PC-3 (cell line): ENCODE measurements around the gene GNB1. TPM values are rescaled to one million over a fixed set of nuclear protein-coding genes. Genes with fewer than 3 reads are reported as not detected.
A peak's percentile ranks its signal among the peaks of the same experiment; 100 is the strongest.

Source experiments
- ATAC-seq: fragments of 200-7000 bp; cut with Tn5 transposase; 2 replicates; pipeline ENCODE4 v1.9.1; 2020; ENCODE audit warnings: mild to moderate bottlenecking, moderate library complexity
- BruUV-seq: library from RNA; stranded (reverse); fragments of 400-500 nt; replicated peaks from 2 replicates; lab custom pipeline; 2021; lab: Mats Ljungman, UMichigan
- CTCF ChIA-PET: fragments of 300-600 bp; sonication (Branson Sonifier 250); formaldehyde crosslinking; loops from one replicate; lab custom pipeline; 2022; ENCODE audit warnings: antibody characterized with exemption; lab: Charles Lee
- POLR2A ChIA-PET: fragments of 300-600 bp; sonication (Branson Sonifier 250); formaldehyde crosslinking; loops from one replicate; lab custom pipeline; 2022; ENCODE audit warnings: antibody characterized with exemption; ENCODE audit not compliant: unreplicated experiment; lab: Charles Lee
- DNase-seq: peaks from one replicate; pipeline ENCODE4 v3.0.0-alpha.2; 2015
- H2AFZ ChIP-seq: fragments of 300-600 bp; sonication (generic); 2 replicates; pipeline ENCODE4 v1.6.0; 2016; ENCODE audit warnings: antibody characterized with exemption, low read length
- H3F3A ChIP-seq: fragments of 300-600 bp; sonication (generic); one replicate; pipeline ENCODE4 v1.6.0; 2017; ENCODE audit warnings: antibody characterized with exemption, low read length, control low read depth, mild to moderate bottlenecking; ENCODE audit not compliant: unreplicated experiment
- H3K27ac ChIP-seq: fragments of 300-600 bp; sonication (generic); 2 replicates; pipeline ENCODE4 v1.5.1; 2016; ENCODE audit warnings: mild to moderate bottlenecking, low read length
- H3K27me3 ChIP-seq: fragments of 300-600 bp; sonication (generic); 2 replicates; pipeline ENCODE4 v1.6.1; 2016; ENCODE audit warnings: low read length, mixed read lengths
- H3K36me3 ChIP-seq: fragments of 300-600 bp; sonication (generic); 2 replicates; pipeline ENCODE4 v1.6.1; 2016; ENCODE audit warnings: low read depth, mixed run types, low read length, mixed read lengths
- H3K4me1 ChIP-seq: fragments of 300-600 bp; sonication (generic); 2 replicates; pipeline ENCODE4 v1.5.1; 2016; ENCODE audit warnings: low read length; ENCODE audit not compliant: insufficient read depth
- H3K4me2 ChIP-seq: fragments of 300-600 bp; sonication (generic); 2 replicates; pipeline ENCODE4 v1.6.0; 2016; ENCODE audit warnings: low read length
- H3K4me3 ChIP-seq: fragments of 300-600 bp; sonication (generic); 2 replicates; pipeline ENCODE4 v1.5.1; 2016; ENCODE audit warnings: mild to moderate bottlenecking, low read length, mixed read lengths
- H3K79me2 ChIP-seq: fragments of 300-600 bp; sonication (generic); 2 replicates; pipeline ENCODE4 v1.6.1; 2017; ENCODE audit warnings: low read length, mixed read lengths
- H3K9ac ChIP-seq: fragments of 300-600 bp; sonication (generic); 2 replicates; pipeline ENCODE4 v1.6.0; 2016; ENCODE audit warnings: mild to moderate bottlenecking, low read length
- H3K9me2 ChIP-seq: fragments of 300-600 bp; sonication (generic); replicated peaks from 2 replicates; pipeline ENCODE4 v1.6.1; 2016; ENCODE audit warnings: mixed run types, low read length, mixed read lengths
- H3K9me3 ChIP-seq: fragments of 300-600 bp; sonication (generic); 2 replicates; pipeline ENCODE4 v1.6.1; 2016; ENCODE audit warnings: low read length, mixed read lengths
- H4K20me1 ChIP-seq: fragments of 300-600 bp; sonication (generic); 2 replicates; pipeline ENCODE4 v1.6.1; 2016; ENCODE audit warnings: low read length, mixed read lengths
- EZH2 ChIP-seq: fragments of 300-600 bp; sonication (generic); IDR thresholded peaks from one replicate; pipeline ENCODE4 v1.6.1; 2017; ENCODE audit warnings: antibody characterized with exemption, mild to moderate bottlenecking, low read length; ENCODE audit not compliant: unreplicated experiment
- EZH2phosphoT487 ChIP-seq: fragments of 300-600 bp; sonication (generic); IDR thresholded peaks from 2 replicates; pipeline ENCODE4 v1.6.1; 2018; ENCODE audit warnings: mild to moderate bottlenecking, antibody characterized with exemption, low read length, borderline replicate concordance
- intact Hi-C: fragments of 100-400 bp; cut with micrococcal nuclease; formaldehyde crosslinking; loops from 2 replicates; pipeline ENCODE4 v1.9.0; 2023
- total RNA-seq: library from RNA; depleted of rRNA; stranded (reverse); fragments of >200 nt; gene quantifications from 2 replicates; pipeline ENCODE4 v1.2.3, GENCODE V29; 2014
- TF ChIP-seq, protein P1 (sequence below): fragments of 300-600 bp; sonication (generic); conservative IDR thresholded peaks from 2 replicates; pipeline ENCODE4 v1.5.1; 2017; ENCODE audit warnings: antibody characterized with exemption, low read depth, mild to moderate bottlenecking, low read length

The GNB1 gene
- total RNA-seq, 1 experiment from 2014 or later: 125 TPM

DNA sequence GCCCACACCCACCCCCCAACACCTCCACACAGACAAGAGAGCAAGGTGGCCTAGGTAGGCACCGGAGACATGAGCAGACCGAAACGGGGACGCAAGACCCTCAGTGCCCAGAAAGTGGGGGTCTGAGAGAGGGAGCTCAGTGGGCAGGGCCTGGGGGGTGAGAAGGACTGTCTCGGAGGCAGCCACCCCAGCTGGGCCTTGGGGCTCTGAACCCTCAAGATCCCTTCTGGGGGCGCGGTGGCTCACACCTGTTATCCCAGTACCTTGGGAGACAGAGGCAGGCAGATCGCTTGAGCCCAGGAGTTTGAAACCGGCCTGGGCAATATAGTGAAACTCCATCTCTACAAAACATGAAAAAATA, 9.1 kb upstream of the GNB1 start:
- peaks cover 4% of the 10 kb centered on the region for H3K4me1 ChIP-seq
- no peaks in the 10 kb centered on the region for H3K9me3 ChIP-seq
- no peaks in the 10 kb centered on the region for H3K36me3 ChIP-seq
- no peaks in the 10 kb centered on the region for H3K79me2 ChIP-seq
- H4K20me1 ChIP-seq: no peaks in the 10 kb centered on the region
- DNase-seq (no peak), ATAC-seq (no peak)
- no TSS peak for BruUV-seq
- no peak overlapping the region for H3K4me2 ChIP-seq
- no peaks in the 10 kb centered on the region for H3F3A ChIP-seq
- POLR2A ChIA-PET: no interaction called here
- no peak overlapping the region for H2AFZ ChIP-seq
- H3K27ac ChIP-seq: no peak overlapping the region
- no peak overlapping the region for H3K4me3 ChIP-seq
- TF ChIP-seq, protein P1, sequence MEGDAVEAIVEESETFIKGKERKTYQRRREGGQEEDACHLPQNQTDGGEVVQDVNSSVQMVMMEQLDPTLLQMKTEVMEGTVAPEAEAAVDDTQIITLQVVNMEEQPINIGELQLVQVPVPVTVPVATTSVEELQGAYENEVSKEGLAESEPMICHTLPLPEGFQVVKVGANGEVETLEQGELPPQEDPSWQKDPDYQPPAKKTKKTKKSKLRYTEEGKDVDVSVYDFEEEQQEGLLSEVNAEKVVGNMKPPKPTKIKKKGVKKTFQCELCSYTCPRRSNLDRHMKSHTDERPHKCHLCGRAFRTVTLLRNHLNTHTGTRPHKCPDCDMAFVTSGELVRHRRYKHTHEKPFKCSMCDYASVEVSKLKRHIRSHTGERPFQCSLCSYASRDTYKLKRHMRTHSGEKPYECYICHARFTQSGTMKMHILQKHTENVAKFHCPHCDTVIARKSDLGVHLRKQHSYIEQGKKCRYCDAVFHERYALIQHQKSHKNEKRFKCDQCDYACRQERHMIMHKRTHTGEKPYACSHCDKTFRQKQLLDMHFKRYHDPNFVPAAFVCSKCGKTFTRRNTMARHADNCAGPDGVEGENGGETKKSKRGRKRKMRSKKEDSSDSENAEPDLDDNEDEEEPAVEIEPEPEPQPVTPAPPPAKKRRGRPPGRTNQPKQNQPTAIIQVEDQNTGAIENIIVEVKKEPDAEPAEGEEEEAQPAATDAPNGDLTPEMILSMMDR: no peak
- TF ChIP-seq EZH2 (no peak), EZH2phosphoT487 (no peak)
- intact Hi-C loops: loop anchor here (10.0 kb wide), 1 partner anchor 215 kb away; no protein-coding TSS in a partner anchor
- no peaks in the 10 kb centered on the region for H3K27me3 ChIP-seq
- H3K9me2 ChIP-seq: no peaks in the 10 kb centered on the region
- CTCF ChIA-PET: interaction anchor here (1.2 kb wide), 1 partner anchor 9 kb away, joined by 4 read pairs; no protein-coding TSS in a partner anchor
- no peak overlapping the region for H3K9ac ChIP-seq

DNA sequence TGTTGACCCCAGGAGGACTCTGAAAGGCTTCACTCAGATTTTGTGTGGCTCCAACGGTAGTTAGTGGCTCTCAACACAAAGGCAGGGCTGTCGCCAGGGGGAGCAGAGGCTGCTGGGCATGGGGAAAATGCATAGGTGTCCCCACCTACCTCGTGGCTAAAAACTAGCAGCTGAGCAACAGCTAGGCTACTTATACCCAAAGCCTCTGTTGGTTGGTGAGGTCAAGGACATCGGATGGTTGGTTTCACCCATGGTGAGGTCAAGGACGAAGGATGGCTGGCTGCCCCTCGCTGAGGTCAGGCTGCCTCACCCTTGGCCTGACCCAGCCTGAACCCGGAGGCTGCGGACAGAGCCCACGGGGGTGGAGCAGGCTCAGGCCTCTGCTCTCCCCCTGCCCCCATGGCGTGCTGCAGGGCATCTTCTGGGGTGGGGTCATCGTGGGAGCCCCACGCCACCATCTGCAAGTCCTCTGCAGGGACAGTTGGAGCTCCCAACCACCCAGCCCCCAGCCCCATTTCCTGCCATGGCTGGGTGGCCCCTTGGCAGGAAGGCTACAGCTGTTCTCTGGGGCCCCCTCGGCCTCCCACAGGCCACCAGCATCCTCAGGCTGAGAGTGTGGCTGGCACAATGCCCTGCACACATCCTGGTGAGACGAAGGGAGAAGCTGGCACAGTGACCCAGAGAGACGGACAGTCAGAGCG, 8.5 kb upstream of the GNB1 start:
- H3K27me3 ChIP-seq: no peaks in the 10 kb centered on the region
- TF ChIP-seq EZH2phosphoT487: no peak
- TF ChIP-seq, protein P1: peak; percentile 44
- no peak overlapping the region for H3K4me2 ChIP-seq
- no peaks in the 10 kb centered on the region for H3K36me3 ChIP-seq
- H2AFZ ChIP-seq: no peak overlapping the region
- no peaks in the 10 kb centered on the region for H3K9me3 ChIP-seq
- H3K4me3 ChIP-seq: no peak overlapping the region
- H3K4me1 ChIP-seq: peaks cover 10% of the 10 kb centered on the region
- DNase-seq (peak; percentile 34), ATAC-seq (peak; percentile 44)
- H3K79me2 ChIP-seq: no peaks in the 10 kb centered on the region
- no peak overlapping the region for H3K27ac ChIP-seq
- H3F3A ChIP-seq: no peaks in the 10 kb centered on the region
- ChIA-PET POLR2A (no interaction called here), CTCF (interaction anchor here (0.5 to 1.9 kb wide), 3 partner anchors 7 to 16 kb away, joined by 4 to 7 read pairs (median 5); no protein-coding TSS in a partner anchor)
- intact Hi-C loops: no loop called here
- no peaks in the 10 kb centered on the region for H4K20me1 ChIP-seq
- no peaks in the 10 kb centered on the region for H3K9me2 ChIP-seq
- no TSS peak for BruUV-seq
- no peak overlapping the region for H3K9ac ChIP-seq
